ENCODE measurements around the gene ULK1.
"Not testable (repeated sequence)": the region's sequence is repeated elsewhere in the genome, so short reads cannot be mapped to it uniquely, and the experiment has no call there.

ULK1 gene

GRCh38 chr12:131862084-131862441, 32.4 kb upstream of the ULK1 start:
- DNase-seq (ENCODE audit: low read depth in 2 of 2), result no peak

- no peak for DNase-seq (ENCODE audit: low read depth in 2 of 2)
Observed at GRCh38 chr12:131862600-131862993, 31.8 kb upstream of the ULK1 start.

GRCh38 chr12:131862994-131863710, 31.3 kb upstream of the ULK1 start:
- no peak for DNase-seq (ENCODE audit: low read depth in 2 of 2)

GRCh38 chr12:131863711-131864396, 30.6 kb upstream of the ULK1 start:
- DNase-seq (ENCODE audit: low read depth in 2 of 2), result no peak

GRCh38 chr12:131864469-131864868, 30.0 kb upstream of the ULK1 start:
- no peak for DNase-seq (ENCODE audit: low read depth in 2 of 2)

GRCh38 chr12:131865180-131865875, 29.1 kb upstream of the ULK1 start:
- no peak for DNase-seq (ENCODE audit: low read depth in 2 of 2)

- DNase-seq (ENCODE audit: low read depth in 2 of 2), result no peak
Observed at GRCh38 chr12:131867471-131867870, 27.0 kb upstream of the ULK1 start.

GRCh38 chr12:131867891-131868675, 26.3 kb upstream of the ULK1 start:
- DNase-seq (ENCODE audit: low read depth in 2 of 2), result no peak

GRCh38 chr12:131869871-131870418, 24.5 kb upstream of the ULK1 start:
- DNase-seq (ENCODE audit: low read depth in 2 of 2), result no peak

GRCh38 chr12:131871677-131872076, 22.7 kb upstream of the ULK1 start:
- no peak for DNase-seq (ENCODE audit: low read depth in 2 of 2)

GRCh38 chr12:131872154-131873051, 22.0 kb upstream of the ULK1 start:
- DNase-seq (ENCODE audit: low read depth in 2 of 2), result no peak

- DNase-seq (ENCODE audit: low read depth in 2 of 2), result no peak
Observed at GRCh38 chr12:131873293-131873692, 21.1 kb upstream of the ULK1 start.

GRCh38 chr12:131874972-131875371, 19.4 kb upstream of the ULK1 start:
- DNase-seq (ENCODE audit: low read depth in 2 of 2), result not testable (repeated sequence)

GRCh38 chr12:131877216-131877615, 17.2 kb upstream of the ULK1 start:
- DNase-seq (ENCODE audit: low read depth in 2 of 2), result not testable (repeated sequence)

GRCh38 chr12:131878436-131878835, 16.0 kb upstream of the ULK1 start:
- not testable (repeated sequence) for DNase-seq (ENCODE audit: low read depth in 2 of 2)

GRCh38 chr12:131882804-131883520, 11.5 kb upstream of the ULK1 start:
- no peak for DNase-seq (ENCODE audit: low read depth in 2 of 2)

- no peak for DNase-seq (ENCODE audit: low read depth in 2 of 2)
Observed at GRCh38 chr12:131883521-131883900, 10.9 kb upstream of the ULK1 start.

GRCh38 chr12:131885076-131885475, 9.3 kb upstream of the ULK1 start:
- DNase-seq (ENCODE audit: low read depth in 2 of 2), result not testable (repeated sequence)

GRCh38 chr12:131885543-131886057, 8.8 kb upstream of the ULK1 start:
- no peak for DNase-seq (ENCODE audit: low read depth in 2 of 2)

- not testable (repeated sequence) for DNase-seq (ENCODE audit: low read depth in 2 of 2)
Observed at GRCh38 chr12:131891722-131892121, 2.7 kb upstream of the ULK1 start.
